ENCODE data around the gene MED13L.
"Not testable (repeated sequence)": the region's sequence is repeated elsewhere in the genome, so short reads cannot be mapped to it uniquely, and the experiment has no call there.

Gene MED13L

GRCh38 chr12:116053479-116054200 is 223.9 kb downstream of the MED13L start:
- no peak for DNase-seq (ENCODE audit: low read depth)

- DNase-seq (ENCODE audit: low read depth), result no peak
Measured at GRCh38 chr12:116050275-116050674, 227.2 kb downstream of the MED13L start.

- no peak for DNase-seq (ENCODE audit: low read depth)
Measured at GRCh38 chr12:116048879-116049278, 228.6 kb downstream of the MED13L start.

GRCh38 chr12:116046039-116046438 is 231.5 kb downstream of the MED13L start:
- no peak for DNase-seq (ENCODE audit: low read depth)

- no peak for DNase-seq (ENCODE audit: low read depth)
Measured at GRCh38 chr12:116045150-116045549, 232.3 kb downstream of the MED13L start.

GRCh38 chr12:116043659-116044535 is 233.6 kb downstream of the MED13L start:
- DNase-seq (ENCODE audit: low read depth), result no peak

- DNase-seq (ENCODE audit: low read depth), result no peak
Measured at GRCh38 chr12:116040402-116040801, 237.1 kb downstream of the MED13L start.

GRCh38 chr12:116039081-116039480 is 238.4 kb downstream of the MED13L start:
- no peak for DNase-seq (ENCODE audit: low read depth)

- no peak for DNase-seq (ENCODE audit: low read depth)
Measured at GRCh38 chr12:116037941-116038837, 239.3 kb downstream of the MED13L start.

GRCh38 chr12:116033765-116034164 is 243.7 kb downstream of the MED13L start:
- DNase-seq (ENCODE audit: low read depth), result no peak

- not testable (repeated sequence) for DNase-seq (ENCODE audit: low read depth)
Measured at GRCh38 chr12:116031624-116032023, 245.9 kb downstream of the MED13L start.

- no peak for DNase-seq (ENCODE audit: low read depth)
Measured at GRCh38 chr12:116028619-116029018, 248.9 kb downstream of the MED13L start.

GRCh38 chr12:116027551-116027821 is 250.0 kb downstream of the MED13L start:
- DNase-seq (ENCODE audit: low read depth), result no peak

- no peak for DNase-seq (ENCODE audit: low read depth)
Measured at GRCh38 chr12:116026768-116027550, 250.5 kb downstream of the MED13L start.

- no peak for DNase-seq (ENCODE audit: low read depth)
Measured at GRCh38 chr12:116026346-116026745, 251.1 kb downstream of the MED13L start.

- no peak for DNase-seq (ENCODE audit: low read depth)
Measured at GRCh38 chr12:116024769-116025168, 252.7 kb downstream of the MED13L start.

GRCh38 chr12:116019415-116019814 is 258.1 kb downstream of the MED13L start:
- DNase-seq (ENCODE audit: low read depth), result no peak

GRCh38 chr12:116018282-116018681 is 259.2 kb downstream of the MED13L start:
- no peak for DNase-seq (ENCODE audit: low read depth)

- DNase-seq (ENCODE audit: low read depth), result no peak
Measured at GRCh38 chr12:116015525-116015924, 262.0 kb downstream of the MED13L start.

GRCh38 chr12:116012757-116013156 is 264.7 kb downstream of the MED13L start:
- DNase-seq (ENCODE audit: low read depth), result no peak

- no peak for DNase-seq (ENCODE audit: low read depth)
Measured at GRCh38 chr12:116011217-116011616, 266.3 kb downstream of the MED13L start.

GRCh38 chr12:116010467-116010866 is 267.0 kb downstream of the MED13L start:
- DNase-seq (ENCODE audit: low read depth), result no peak
